ENCODE data around the gene PPFIA1. TPM values are rescaled to one million over a fixed set of nuclear protein-coding genes. Genes with fewer than 3 reads are reported as not detected.

PPFIA1 gene
- total RNA-seq, 1 donor from 2014 or later: 52.3 TPM

- DNase-seq (ENCODE audit: low spot score): no peak
- Mint-ChIP-seq H3K4me3 (ENCODE audit: unreplicated experiment) (no peak overlapping the region), H3K9me3 (ENCODE audit: unreplicated experiment) (no peaks in the 10 kb centered on the region), H3K27ac (ENCODE audit: unreplicated experiment) (no peak overlapping the region), H3K27me3 (ENCODE audit: unreplicated experiment) (no peaks in the 10 kb centered on the region), H3K36me3 (ENCODE audit: low read depth, unreplicated experiment) (peaks cover 18% of the 10 kb centered on the region), H3K4me1 (ENCODE audit: unreplicated experiment) (peaks cover 8% of the 10 kb centered on the region)
- no peak for TF ChIP-seq CTCF (IDR thresholded peaks at IDR 0.05; ENCODE audit: unreplicated experiment)
Measured at GRCh38 chr11:70306586-70307033, 36.1 kb downstream of the PPFIA1 start.

GRCh38 chr11:70307176-70307575 lies 36.7 kb downstream of the PPFIA1 start:
- peaks cover 3% of the 10 kb centered on the region for H3K4me1 Mint-ChIP-seq (ENCODE audit: unreplicated experiment)
- H3K9me3 Mint-ChIP-seq (ENCODE audit: unreplicated experiment): no peaks in the 10 kb centered on the region
- DNase-seq (ENCODE audit: low spot score): no peak
- no peaks in the 10 kb centered on the region for H3K27me3 Mint-ChIP-seq (ENCODE audit: unreplicated experiment)
- no peak for TF ChIP-seq CTCF (IDR thresholded peaks at IDR 0.05; ENCODE audit: unreplicated experiment)
- H3K36me3 Mint-ChIP-seq (ENCODE audit: low read depth, unreplicated experiment): peaks cover 14% of the 10 kb centered on the region
- H3K4me3 Mint-ChIP-seq (ENCODE audit: unreplicated experiment): no peak overlapping the region
- H3K27ac Mint-ChIP-seq (ENCODE audit: unreplicated experiment): peak overlapping the region; percentile 41

GRCh38 chr11:70311616-70312015 lies 41.1 kb downstream of the PPFIA1 start:
- H3K9me3 Mint-ChIP-seq (ENCODE audit: unreplicated experiment): no peaks in the 10 kb centered on the region
- H3K27ac Mint-ChIP-seq (ENCODE audit: unreplicated experiment): no peak overlapping the region
- peaks cover 23% of the 10 kb centered on the region for H3K4me1 Mint-ChIP-seq (ENCODE audit: unreplicated experiment)
- peaks cover 16% of the 10 kb centered on the region for H3K36me3 Mint-ChIP-seq (ENCODE audit: low read depth, unreplicated experiment)
- H3K4me3 Mint-ChIP-seq (ENCODE audit: unreplicated experiment): no peak overlapping the region
- no peak for DNase-seq (ENCODE audit: low spot score)
- TF ChIP-seq CTCF (IDR thresholded peaks at IDR 0.05; ENCODE audit: unreplicated experiment): no peak
- no peaks in the 10 kb centered on the region for H3K27me3 Mint-ChIP-seq (ENCODE audit: unreplicated experiment)

- Mint-ChIP-seq H3K27me3 (ENCODE audit: unreplicated experiment) (no peaks in the 10 kb centered on the region), H3K4me1 (ENCODE audit: unreplicated experiment) (peaks cover 23% of the 10 kb centered on the region)
Measured at GRCh38 chr11:70312401-70313357, 42.2 kb downstream of the PPFIA1 start.

More at GRCh38 chr11:70312401-70313357, 42.2 kb downstream of the PPFIA1 start:
- H3K4me3 Mint-ChIP-seq (ENCODE audit: unreplicated experiment): no peak overlapping the region
- no peak overlapping the region for H3K27ac Mint-ChIP-seq (ENCODE audit: unreplicated experiment)
- H3K9me3 Mint-ChIP-seq (ENCODE audit: unreplicated experiment): no peaks in the 10 kb centered on the region
- no peak for TF ChIP-seq CTCF (IDR thresholded peaks at IDR 0.05; ENCODE audit: unreplicated experiment)
- H3K36me3 Mint-ChIP-seq (ENCODE audit: low read depth, unreplicated experiment): peaks cover 20% of the 10 kb centered on the region
- DNase-seq (ENCODE audit: low spot score): no peak

All from endothelial cell (in vitro differentiated cells).